ENCODE data around the gene PATZ1.

DNA sequence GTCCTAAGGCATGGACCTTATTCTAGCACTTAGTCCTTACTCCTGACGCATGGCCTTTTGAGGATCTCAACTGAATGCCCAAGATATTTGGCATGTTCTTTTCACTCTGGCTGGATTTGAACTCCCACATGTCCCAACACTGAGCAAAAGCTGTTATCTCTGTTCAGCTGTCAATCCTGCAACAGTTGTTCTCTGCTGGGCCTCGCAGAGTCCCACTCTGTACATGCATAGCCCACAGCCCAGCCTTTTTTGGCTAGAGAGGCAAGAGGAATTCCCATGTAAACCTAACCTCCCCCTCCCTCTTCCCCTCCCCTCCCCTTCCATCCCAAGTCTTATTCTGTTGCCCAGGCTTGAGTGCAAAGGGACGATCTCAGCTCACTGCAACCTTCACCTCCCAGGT, 31.5 kb upstream of the PATZ1 start:
- TF ChIP-seq SIN3A (IDR thresholded peaks at IDR 0.05; ENCODE audit: borderline replicate concordance, insufficient read depth, low read length) (no peak), POLR2AphosphoS5 (IDR thresholded peaks at IDR 0.05; ENCODE audit: low read depth, low read length) (no peak), TAF1 (IDR thresholded peaks at IDR 0.05; ENCODE audit: borderline replicate concordance, insufficient read depth, low read length) (no peak), FOXP2 (optimal IDR thresholded peaks at IDR 0.05; ENCODE audit: borderline replicate concordance, extremely low read depth, extremely low read length, insufficient read depth) (no peak)
- TF ChIP-seq, protein P1, sequence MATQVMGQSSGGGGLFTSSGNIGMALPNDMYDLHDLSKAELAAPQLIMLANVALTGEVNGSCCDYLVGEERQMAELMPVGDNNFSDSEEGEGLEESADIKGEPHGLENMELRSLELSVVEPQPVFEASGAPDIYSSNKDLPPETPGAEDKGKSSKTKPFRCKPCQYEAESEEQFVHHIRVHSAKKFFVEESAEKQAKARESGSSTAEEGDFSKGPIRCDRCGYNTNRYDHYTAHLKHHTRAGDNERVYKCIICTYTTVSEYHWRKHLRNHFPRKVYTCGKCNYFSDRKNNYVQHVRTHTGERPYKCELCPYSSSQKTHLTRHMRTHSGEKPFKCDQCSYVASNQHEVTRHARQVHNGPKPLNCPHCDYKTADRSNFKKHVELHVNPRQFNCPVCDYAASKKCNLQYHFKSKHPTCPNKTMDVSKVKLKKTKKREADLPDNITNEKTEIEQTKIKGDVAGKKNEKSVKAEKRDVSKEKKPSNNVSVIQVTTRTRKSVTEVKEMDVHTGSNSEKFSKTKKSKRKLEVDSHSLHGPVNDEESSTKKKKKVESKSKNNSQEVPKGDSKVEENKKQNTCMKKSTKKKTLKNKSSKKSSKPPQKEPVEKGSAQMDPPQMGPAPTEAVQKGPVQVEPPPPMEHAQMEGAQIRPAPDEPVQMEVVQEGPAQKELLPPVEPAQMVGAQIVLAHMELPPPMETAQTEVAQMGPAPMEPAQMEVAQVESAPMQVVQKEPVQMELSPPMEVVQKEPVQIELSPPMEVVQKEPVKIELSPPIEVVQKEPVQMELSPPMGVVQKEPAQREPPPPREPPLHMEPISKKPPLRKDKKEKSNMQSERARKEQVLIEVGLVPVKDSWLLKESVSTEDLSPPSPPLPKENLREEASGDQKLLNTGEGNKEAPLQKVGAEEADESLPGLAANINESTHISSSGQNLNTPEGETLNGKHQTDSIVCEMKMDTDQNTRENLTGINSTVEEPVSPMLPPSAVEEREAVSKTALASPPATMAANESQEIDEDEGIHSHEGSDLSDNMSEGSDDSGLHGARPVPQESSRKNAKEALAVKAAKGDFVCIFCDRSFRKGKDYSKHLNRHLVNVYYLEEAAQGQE (IDR thresholded peaks at IDR 0.05; ENCODE audit: insufficient read depth in 1 of 2, low read depth in 2 of 2, low read length in 2 of 2): no peak

Data from PFSK-1 (cell line).